H1 (cell line): Measurements from ENCODE around the gene LPCAT1. TPM values are rescaled to one million over a fixed set of nuclear protein-coding genes. Genes with fewer than 3 reads are reported as not detected.

Experiments
- ATF2 ChIP-seq: IDR thresholded peaks from 2 replicates; pipeline ENCODE4 v1.6.1; 2012; ENCODE audit warnings: low read length, inconsistent platforms
- GABPA ChIP-seq: IDR thresholded peaks from 2 replicates; pipeline ENCODE4 v1.6.1; 2011; ENCODE audit warnings: mild to moderate bottlenecking, low read length, moderate library complexity, borderline replicate concordance; ENCODE audit not compliant: insufficient read depth
- JUN ChIP-seq: IDR thresholded peaks from 2 replicates; pipeline ENCODE4 v1.6.1; 2011; ENCODE audit warnings: low read depth, mild to moderate bottlenecking, improper control_type of control experiment, low read length
- MAFK ChIP-seq: IDR thresholded peaks from 2 replicates; pipeline ENCODE4 v1.6.1; 2012; ENCODE audit warnings: low read depth, mild to moderate bottlenecking, improper control_type of control experiment, low read length
- PHF8 ChIP-seq: fragments of 200-600 bp; sonication (generic); conservative IDR thresholded peaks from 2 replicates; pipeline ENCODE4 v1.7.1; 2012; ENCODE audit warnings: low read depth, mild to moderate bottlenecking, inconsistent platforms, low read length, moderate library complexity
- RFX5 ChIP-seq: IDR thresholded peaks from 2 replicates; pipeline ENCODE4 v1.6.1; 2011; ENCODE audit warnings: low read depth, low read length, improper control_type of control experiment, borderline replicate concordance
- TBP ChIP-seq: IDR thresholded peaks from 2 replicates; pipeline ENCODE4 v1.6.1; 2011; ENCODE audit warnings: low read depth, low read length, improper control_type of control experiment
- polyA plus RNA-seq, 7 experiments: library from polyadenylated mRNA; depleted of rRNA in 3 of 7; stranded (reverse) in 5 of 7; unstranded in 2 of 7; fragments of >200 nt in 5 of 7; fragments of 200-250 nt in 2 of 7; gene quantifications; 1 replicate in 5 of 7; 2 replicates in 1 of 7; 4 replicates in 1 of 7; pipeline versions ENCODE4 v1.2.1 to v1.2.3, GENCODE V29; 2011 to 2013; ENCODE audit warnings: missing spikeins in 2 of 7, mixed read lengths in 2 of 7
- total RNA-seq: library from RNA; stranded (reverse); fragmentation: NEBNext Ultra II Directional; extraction: Animal tissue kit (Norgen Biotek cat#: 25700); gene quantifications from 2 replicates; pipeline ENCODE4 v1.2.1, GENCODE V29; 2021
- TF ChIP-seq, protein P1 (sequence below): fragments of 300-600 bp; sonication (generic); IDR thresholded peaks from 2 replicates; pipeline ENCODE4 v1.7.1; 2012; ENCODE audit warnings: low read length, moderate library complexity, mild to moderate bottlenecking, inconsistent platforms; ENCODE audit not compliant: insufficient replicate concordance

Gene LPCAT1
- total and polyA plus RNA-seq, 2 of the 8 experiments (the other 6 are each of a cell fraction or from before 2014, with no cell fraction given) = 107 to 260 TPM

DNA sequence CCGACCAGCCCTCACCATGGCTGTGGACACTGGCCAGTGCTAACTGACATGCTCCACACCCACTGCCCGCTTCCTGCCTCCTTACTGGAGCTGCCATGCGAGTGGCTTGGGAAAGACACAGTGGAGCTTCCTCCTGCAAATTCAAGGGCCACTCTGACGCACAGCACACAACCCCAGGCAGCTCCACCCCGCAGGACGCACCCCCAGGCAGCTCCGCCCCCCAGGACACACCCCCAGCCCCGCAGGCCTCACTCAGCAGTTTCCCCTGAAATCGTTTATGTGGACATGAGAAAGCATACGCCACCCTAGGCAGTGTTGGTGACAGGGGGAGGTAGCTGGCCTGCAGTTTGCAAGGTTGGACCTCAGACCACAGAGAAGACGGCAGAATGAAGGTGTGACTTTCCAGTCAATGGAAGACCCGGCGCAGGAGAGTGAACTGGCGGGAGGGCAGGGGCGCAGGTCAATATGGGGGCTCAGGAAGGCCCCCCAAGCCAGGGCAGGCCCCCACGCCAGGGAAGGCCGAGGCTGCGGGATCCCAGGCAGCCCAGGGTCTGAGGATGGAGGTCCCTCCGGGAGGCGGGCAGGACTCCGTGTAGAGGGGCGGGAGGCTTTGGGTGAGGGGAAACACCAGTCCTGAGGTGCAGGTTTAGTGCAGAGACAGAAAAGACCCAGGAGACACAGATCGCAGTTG, 21.6 kb downstream of the LPCAT1 start (continued):
- TF ChIP-seq JUN (no peak), GABPA (no peak), TBP (no peak), PHF8 (no peak), RFX5 (no peak), ATF2 (no peak), MAFK (no peak)
- TF ChIP-seq, protein P1, sequence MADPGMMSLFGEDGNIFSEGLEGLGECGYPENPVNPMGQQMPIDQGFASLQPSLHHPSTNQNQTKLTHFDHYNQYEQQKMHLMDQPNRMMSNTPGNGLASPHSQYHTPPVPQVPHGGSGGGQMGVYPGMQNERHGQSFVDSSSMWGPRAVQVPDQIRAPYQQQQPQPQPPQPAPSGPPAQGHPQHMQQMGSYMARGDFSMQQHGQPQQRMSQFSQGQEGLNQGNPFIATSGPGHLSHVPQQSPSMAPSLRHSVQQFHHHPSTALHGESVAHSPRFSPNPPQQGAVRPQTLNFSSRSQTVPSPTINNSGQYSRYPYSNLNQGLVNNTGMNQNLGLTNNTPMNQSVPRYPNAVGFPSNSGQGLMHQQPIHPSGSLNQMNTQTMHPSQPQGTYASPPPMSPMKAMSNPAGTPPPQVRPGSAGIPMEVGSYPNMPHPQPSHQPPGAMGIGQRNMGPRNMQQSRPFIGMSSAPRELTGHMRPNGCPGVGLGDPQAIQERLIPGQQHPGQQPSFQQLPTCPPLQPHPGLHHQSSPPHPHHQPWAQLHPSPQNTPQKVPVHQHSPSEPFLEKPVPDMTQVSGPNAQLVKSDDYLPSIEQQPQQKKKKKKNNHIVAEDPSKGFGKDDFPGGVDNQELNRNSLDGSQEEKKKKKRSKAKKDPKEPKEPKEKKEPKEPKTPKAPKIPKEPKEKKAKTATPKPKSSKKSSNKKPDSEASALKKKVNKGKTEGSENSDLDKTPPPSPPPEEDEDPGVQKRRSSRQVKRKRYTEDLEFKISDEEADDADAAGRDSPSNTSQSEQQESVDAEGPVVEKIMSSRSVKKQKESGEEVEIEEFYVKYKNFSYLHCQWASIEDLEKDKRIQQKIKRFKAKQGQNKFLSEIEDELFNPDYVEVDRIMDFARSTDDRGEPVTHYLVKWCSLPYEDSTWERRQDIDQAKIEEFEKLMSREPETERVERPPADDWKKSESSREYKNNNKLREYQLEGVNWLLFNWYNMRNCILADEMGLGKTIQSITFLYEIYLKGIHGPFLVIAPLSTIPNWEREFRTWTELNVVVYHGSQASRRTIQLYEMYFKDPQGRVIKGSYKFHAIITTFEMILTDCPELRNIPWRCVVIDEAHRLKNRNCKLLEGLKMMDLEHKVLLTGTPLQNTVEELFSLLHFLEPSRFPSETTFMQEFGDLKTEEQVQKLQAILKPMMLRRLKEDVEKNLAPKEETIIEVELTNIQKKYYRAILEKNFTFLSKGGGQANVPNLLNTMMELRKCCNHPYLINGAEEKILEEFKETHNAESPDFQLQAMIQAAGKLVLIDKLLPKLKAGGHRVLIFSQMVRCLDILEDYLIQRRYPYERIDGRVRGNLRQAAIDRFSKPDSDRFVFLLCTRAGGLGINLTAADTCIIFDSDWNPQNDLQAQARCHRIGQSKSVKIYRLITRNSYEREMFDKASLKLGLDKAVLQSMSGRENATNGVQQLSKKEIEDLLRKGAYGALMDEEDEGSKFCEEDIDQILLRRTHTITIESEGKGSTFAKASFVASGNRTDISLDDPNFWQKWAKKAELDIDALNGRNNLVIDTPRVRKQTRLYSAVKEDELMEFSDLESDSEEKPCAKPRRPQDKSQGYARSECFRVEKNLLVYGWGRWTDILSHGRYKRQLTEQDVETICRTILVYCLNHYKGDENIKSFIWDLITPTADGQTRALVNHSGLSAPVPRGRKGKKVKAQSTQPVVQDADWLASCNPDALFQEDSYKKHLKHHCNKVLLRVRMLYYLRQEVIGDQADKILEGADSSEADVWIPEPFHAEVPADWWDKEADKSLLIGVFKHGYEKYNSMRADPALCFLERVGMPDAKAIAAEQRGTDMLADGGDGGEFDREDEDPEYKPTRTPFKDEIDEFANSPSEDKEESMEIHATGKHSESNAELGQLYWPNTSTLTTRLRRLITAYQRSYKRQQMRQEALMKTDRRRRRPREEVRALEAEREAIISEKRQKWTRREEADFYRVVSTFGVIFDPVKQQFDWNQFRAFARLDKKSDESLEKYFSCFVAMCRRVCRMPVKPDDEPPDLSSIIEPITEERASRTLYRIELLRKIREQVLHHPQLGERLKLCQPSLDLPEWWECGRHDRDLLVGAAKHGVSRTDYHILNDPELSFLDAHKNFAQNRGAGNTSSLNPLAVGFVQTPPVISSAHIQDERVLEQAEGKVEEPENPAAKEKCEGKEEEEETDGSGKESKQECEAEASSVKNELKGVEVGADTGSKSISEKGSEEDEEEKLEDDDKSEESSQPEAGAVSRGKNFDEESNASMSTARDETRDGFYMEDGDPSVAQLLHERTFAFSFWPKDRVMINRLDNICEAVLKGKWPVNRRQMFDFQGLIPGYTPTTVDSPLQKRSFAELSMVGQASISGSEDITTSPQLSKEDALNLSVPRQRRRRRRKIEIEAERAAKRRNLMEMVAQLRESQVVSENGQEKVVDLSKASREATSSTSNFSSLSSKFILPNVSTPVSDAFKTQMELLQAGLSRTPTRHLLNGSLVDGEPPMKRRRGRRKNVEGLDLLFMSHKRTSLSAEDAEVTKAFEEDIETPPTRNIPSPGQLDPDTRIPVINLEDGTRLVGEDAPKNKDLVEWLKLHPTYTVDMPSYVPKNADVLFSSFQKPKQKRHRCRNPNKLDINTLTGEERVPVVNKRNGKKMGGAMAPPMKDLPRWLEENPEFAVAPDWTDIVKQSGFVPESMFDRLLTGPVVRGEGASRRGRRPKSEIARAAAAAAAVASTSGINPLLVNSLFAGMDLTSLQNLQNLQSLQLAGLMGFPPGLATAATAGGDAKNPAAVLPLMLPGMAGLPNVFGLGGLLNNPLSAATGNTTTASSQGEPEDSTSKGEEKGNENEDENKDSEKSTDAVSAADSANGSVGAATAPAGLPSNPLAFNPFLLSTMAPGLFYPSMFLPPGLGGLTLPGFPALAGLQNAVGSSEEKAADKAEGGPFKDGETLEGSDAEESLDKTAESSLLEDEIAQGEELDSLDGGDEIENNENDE = no peak
